ENCODE measurements around the gene XRN2.

- TF ChIP-seq CTCF (IDR thresholded peaks at IDR 0.05; ENCODE audit: low read depth, low read length, missing input control) (no peak), SP1 (IDR thresholded peaks at IDR 0.05) (no peak), HNF4A (conservative IDR thresholded peaks at IDR 0.05) (no peak), JUND (IDR thresholded peaks at IDR 0.05) (no peak), TAF1 (conservative IDR thresholded peaks at IDR 0.05) (no peak), REST (IDR thresholded peaks at IDR 0.05) (no peak), YY1 (IDR thresholded peaks at IDR 0.05) (no peak), GABPA (IDR thresholded peaks at IDR 0.05 in 1 of 2, conservative IDR thresholded peaks at IDR 0.05 in 1 of 2) (no peak), RAD21 (IDR thresholded peaks at IDR 0.05) (no peak), RXRA (IDR thresholded peaks at IDR 0.05) (no peak), ZBTB33 (IDR thresholded peaks at IDR 0.05) (no peak), NR2F2 (IDR thresholded peaks at IDR 0.05) (no peak), MAX (IDR thresholded peaks at IDR 0.05) (no peak), ATF3 (IDR thresholded peaks at IDR 0.05) (no peak)
These were observed 24.3 kb upstream of the XRN2 start for GRCh38 chr20:21278829-21279228.

Data from liver (tissue), 3 donors.